ENCODE measurements around the gene GFAP. TPM values are rescaled to one million over a fixed set of nuclear protein-coding genes. Genes with fewer than 3 reads are reported as not detected.

Gene GFAP
- total RNA-seq, 1 experiment from 2014 or later, result 1.2 TPM

DNA sequence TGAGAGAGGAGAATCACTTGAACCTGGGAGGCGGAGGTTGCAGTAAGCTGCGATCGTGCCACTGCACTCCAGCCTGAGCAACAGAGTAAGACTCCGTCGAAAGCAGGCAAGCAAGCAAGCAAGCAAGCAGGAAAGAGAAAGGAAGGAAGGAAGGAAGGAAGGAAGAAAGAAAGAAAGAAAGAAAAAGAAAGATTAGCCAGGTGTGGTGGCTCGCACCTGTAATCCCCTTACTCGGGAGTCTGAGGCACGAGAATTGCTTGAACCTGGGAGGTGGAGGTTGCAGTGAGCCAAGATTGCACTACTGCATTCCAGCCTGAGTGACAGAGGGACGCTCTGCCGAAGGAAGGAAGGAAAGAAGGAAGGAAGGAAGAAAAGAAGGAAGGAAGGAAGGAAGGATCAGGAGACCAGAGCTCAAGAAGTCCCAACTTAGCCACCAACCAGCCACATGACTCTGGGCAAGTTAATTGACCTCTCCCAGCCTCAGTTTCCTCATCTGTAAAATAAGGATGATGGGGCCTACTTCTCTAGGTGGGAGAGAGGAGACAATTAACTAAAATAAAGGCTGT lies 6.5 kb downstream of the GFAP start:
- no peak overlapping the region for H4K5ac ChIP-seq (ENCODE audit: insufficient read length, low read depth, low read length)
- peaks cover 2% of the 10 kb centered on the region; the same call in 1 of the 2 replicates for H3K27me3 ChIP-seq (ENCODE audit: insufficient read depth, low read length)
- DNase-seq, result no peak
- no peak overlapping the region for H2AFZ ChIP-seq (ENCODE audit: low read length)
- H3K9me3 ChIP-seq (ENCODE audit: control insufficient read depth, low read depth, low read length), result no peaks in the 10 kb centered on the region
- H3K9me3 Mint-ChIP-seq, result no peaks in the 10 kb centered on the region
- H3T11ph ChIP-seq (ENCODE audit: low read length), result no peak overlapping the region
- no peak overlapping the region for H3K27ac ChIP-seq (ENCODE audit: insufficient read length, low read depth, low read length)
- H4K91ac ChIP-seq (ENCODE audit: insufficient read length, low read depth, low read length), result no peak overlapping the region
- no peak overlapping the region for H3K23ac ChIP-seq (ENCODE audit: insufficient read length, low read depth, low read length)
- H3K14ac ChIP-seq (ENCODE audit: insufficient read depth, low read length), result no peak overlapping the region
- H3K18ac ChIP-seq (ENCODE audit: insufficient read length, low read depth, low read length), result no peak overlapping the region
- WGBS (ENCODE audit: extremely low coverage, insufficient read length, low lambda C conversion rate), result no CpG with 5 or more reads among the region's 10 CpGs
- no peak overlapping the region for H2BK12ac ChIP-seq (ENCODE audit: insufficient read length, low read depth, low read length)
- H3K79me1 ChIP-seq (ENCODE audit: insufficient read depth, low read depth, low read length, poor library complexity, severe bottlenecking), result no peaks in the 10 kb centered on the region
- no peak overlapping the region for H4K8ac ChIP-seq (replicated peaks; ENCODE audit: insufficient read length, low read depth, low read length)
- peaks cover 2% of the 10 kb centered on the region; the same call in 1 of the 2 replicates for H3K4me1 ChIP-seq (ENCODE audit: insufficient read depth, low read length)
- no peak overlapping the region for H3K4ac ChIP-seq (ENCODE audit: low read depth, low read length)
- peaks cover 14 to 22% of the 10 kb centered on the region in 2 experiments for H3K4me1 Mint-ChIP-seq
- no peak overlapping the region for H2BK15ac ChIP-seq (ENCODE audit: low read depth, low read length)
- peaks cover 42% of the 10 kb centered on the region for H3K27me3 Mint-ChIP-seq (ENCODE audit: low read depth)
- no peak overlapping the region for H3K4me2 ChIP-seq (ENCODE audit: insufficient read depth, insufficient read length, low read length)
- H3K9ac ChIP-seq (ENCODE audit: extremely low read depth, insufficient read length, low read length), result no peak overlapping the region
- TF ChIP-seq, protein P1, sequence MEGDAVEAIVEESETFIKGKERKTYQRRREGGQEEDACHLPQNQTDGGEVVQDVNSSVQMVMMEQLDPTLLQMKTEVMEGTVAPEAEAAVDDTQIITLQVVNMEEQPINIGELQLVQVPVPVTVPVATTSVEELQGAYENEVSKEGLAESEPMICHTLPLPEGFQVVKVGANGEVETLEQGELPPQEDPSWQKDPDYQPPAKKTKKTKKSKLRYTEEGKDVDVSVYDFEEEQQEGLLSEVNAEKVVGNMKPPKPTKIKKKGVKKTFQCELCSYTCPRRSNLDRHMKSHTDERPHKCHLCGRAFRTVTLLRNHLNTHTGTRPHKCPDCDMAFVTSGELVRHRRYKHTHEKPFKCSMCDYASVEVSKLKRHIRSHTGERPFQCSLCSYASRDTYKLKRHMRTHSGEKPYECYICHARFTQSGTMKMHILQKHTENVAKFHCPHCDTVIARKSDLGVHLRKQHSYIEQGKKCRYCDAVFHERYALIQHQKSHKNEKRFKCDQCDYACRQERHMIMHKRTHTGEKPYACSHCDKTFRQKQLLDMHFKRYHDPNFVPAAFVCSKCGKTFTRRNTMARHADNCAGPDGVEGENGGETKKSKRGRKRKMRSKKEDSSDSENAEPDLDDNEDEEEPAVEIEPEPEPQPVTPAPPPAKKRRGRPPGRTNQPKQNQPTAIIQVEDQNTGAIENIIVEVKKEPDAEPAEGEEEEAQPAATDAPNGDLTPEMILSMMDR (conservative IDR thresholded peaks at IDR 0.05), result no peak
- no peak overlapping the region; a peak in 1 of 5 replicates for H3K4me3 Mint-ChIP-seq
- no peak overlapping the region for H3K27ac Mint-ChIP-seq
- peaks cover 6% of the 10 kb centered on the region for H3K23me2 ChIP-seq (ENCODE audit: insufficient read length, low read depth, low read length, poor library complexity, severe bottlenecking)
- no peak overlapping the region for H2BK20ac ChIP-seq (ENCODE audit: low read depth, low read length, poor library complexity, severe bottlenecking)
- no peak overlapping the region for H2BK120ac ChIP-seq (ENCODE audit: low read depth, low read length, poor library complexity, severe bottlenecking)
- H2AK5ac ChIP-seq (ENCODE audit: insufficient read length, low read length), result no peak overlapping the region
- no peak overlapping the region for H3K56ac ChIP-seq (ENCODE audit: insufficient read length, low read depth, low read length)
- H3K79me2 ChIP-seq (ENCODE audit: insufficient read depth, low read length), result no peaks in the 10 kb centered on the region
- H2BK5ac ChIP-seq (ENCODE audit: insufficient read length, low read length), result no peak overlapping the region
- H3K36me3 Mint-ChIP-seq (ENCODE audit: insufficient read depth in 1 of 3, low read depth in 3 of 3), result no peaks in the 10 kb centered on the region
- no peaks in the 10 kb centered on the region for H4K20me1 ChIP-seq (ENCODE audit: control insufficient read depth, insufficient read depth, insufficient read length)
